SK-N-SH treated with all-trans-retinoic acid at 6 μM for 48 hours (cell line): ENCODE measurements around the gene FAM111B.

Source experiments
- ATAC-seq: fragments of 200-7000 bp; cut with Tn5 transposase; 3 replicates; pipeline ENCODE4 v1.9.1; 2020; ENCODE audit warnings: mild to moderate bottlenecking, moderate library complexity
- ARNTL ChIP-seq: fragments of 450-650 bp; formaldehyde crosslinking; IDR thresholded peaks from 2 replicates; pipeline ENCODE4 v1.5.0; 2020; ENCODE audit warnings: low read depth, mild to moderate bottlenecking, moderate library complexity, borderline replicate concordance
- BACH2 ChIP-seq: fragments of 250-450 bp; sonication (Bioruptor Pico); IDR thresholded peaks from 2 replicates; pipeline ENCODE4 v1.9.0; 2021; ENCODE audit warnings: mild to moderate bottlenecking, borderline replicate concordance
- CREB5 ChIP-seq: fragments of 250-450 bp; sonication (Bioruptor Pico); IDR thresholded peaks from 2 replicates; pipeline ENCODE4 v1.5.1; 2020; ENCODE audit warnings: low read depth, mild to moderate bottlenecking, moderate library complexity
- CSRNP3 ChIP-seq: fragments of 250-450 bp; sonication (Bioruptor Pico); IDR thresholded peaks from 2 replicates; pipeline ENCODE4 v1.5.1; 2021; ENCODE audit warnings: mild to moderate bottlenecking, moderate library complexity
- ESRRG ChIP-seq: fragments of 250-450 bp; sonication (Bioruptor Pico); IDR thresholded peaks from 2 replicates; pipeline ENCODE4 v1.6.1; 2021; ENCODE audit warnings: mild to moderate bottlenecking
- GLIS3 ChIP-seq: fragments of 250-450 bp; sonication (Bioruptor Pico); IDR thresholded peaks from 2 replicates; pipeline ENCODE4 v1.5.0; 2020; ENCODE audit warnings: mild to moderate bottlenecking, moderate library complexity
- ISL1 ChIP-seq: fragments of 250-450 bp; sonication (Bioruptor Pico); IDR thresholded peaks from 2 replicates; pipeline ENCODE4 v2.1.2; 2022; ENCODE audit warnings: mild to moderate bottlenecking, moderate library complexity
- OSR1 ChIP-seq: fragments of 250-450 bp; sonication (Bioruptor Pico); IDR thresholded peaks from 2 replicates; pipeline ENCODE4 v1.8.0; 2022; ENCODE audit warnings: moderate library complexity, mild to moderate bottlenecking, inconsistent platforms
- PATZ1 ChIP-seq: fragments of 250-450 bp; sonication (Bioruptor Pico); IDR thresholded peaks from 2 replicates; pipeline ENCODE4 v1.8.0; 2020; ENCODE audit warnings: mild to moderate bottlenecking, moderate library complexity, borderline replicate concordance
- POU6F1 ChIP-seq: fragments of 250-450 bp; sonication (Bioruptor Pico); IDR thresholded peaks from 2 replicates; pipeline ENCODE4 v1.8.0; 2021; ENCODE audit warnings: low read depth, mild to moderate bottlenecking, moderate library complexity, borderline replicate concordance
- RARB ChIP-seq: fragments of 250-450 bp; sonication (Bioruptor Pico); IDR thresholded peaks from 2 replicates; pipeline ENCODE4 v1.8.0; 2021; ENCODE audit warnings: mild to moderate bottlenecking, moderate library complexity
- SNAI2 ChIP-seq: fragments of 250-450 bp; sonication (Bioruptor Pico); IDR thresholded peaks from 2 replicates; pipeline ENCODE4 v1.5.0; 2020; ENCODE audit warnings: mild to moderate bottlenecking, moderate library complexity
- TCF4 ChIP-seq: fragments of 250-450 bp; sonication (Bioruptor Pico); IDR thresholded peaks from 2 replicates; pipeline ENCODE4 v1.8.0; 2021; ENCODE audit warnings: mild to moderate bottlenecking, moderate library complexity, borderline replicate concordance
- TOX ChIP-seq: fragments of 250-450 bp; sonication (Bioruptor Pico); IDR thresholded peaks from 2 replicates; pipeline ENCODE4 v1.8.0; 2021; ENCODE audit warnings: mild to moderate bottlenecking, moderate library complexity, borderline replicate concordance
- TSHZ2 ChIP-seq: fragments of 250-450 bp; sonication (Bioruptor Pico); IDR thresholded peaks from 2 replicates; pipeline ENCODE4 v1.5.0; 2020; ENCODE audit warnings: mild to moderate bottlenecking, moderate library complexity
- ZC3H10 ChIP-seq: fragments of 250-450 bp; sonication (Bioruptor Pico); IDR thresholded peaks from 2 replicates; pipeline ENCODE4 v1.5.1; 2021; ENCODE audit warnings: mild to moderate bottlenecking, moderate library complexity
- ZFP3 ChIP-seq: fragments of 250-450 bp; sonication (Bioruptor Pico); IDR thresholded peaks from 2 replicates; pipeline ENCODE4 v1.5.0; 2020; ENCODE audit warnings: mild to moderate bottlenecking, moderate library complexity
- ZFP30 ChIP-seq: fragments of 450-650 bp; formaldehyde crosslinking; IDR thresholded peaks from 2 replicates; pipeline ENCODE4 v1.5.0; 2022; ENCODE audit warnings: mild to moderate bottlenecking, moderate library complexity
- ZNF565 ChIP-seq: fragments of 450-650 bp; formaldehyde crosslinking; conservative IDR thresholded peaks from 2 replicates; pipeline ENCODE4 v1.5.0; 2020; ENCODE audit warnings: low read depth, mild to moderate bottlenecking, moderate library complexity
- ZNF70 ChIP-seq: fragments of 450-650 bp; formaldehyde crosslinking; IDR thresholded peaks from 2 replicates; pipeline ENCODE4 v1.5.0; 2020; ENCODE audit warnings: mild to moderate bottlenecking, moderate library complexity
- ZNF8 ChIP-seq: fragments of 450-650 bp; formaldehyde crosslinking; IDR thresholded peaks from 2 replicates; pipeline ENCODE4 v1.5.0; 2020; ENCODE audit warnings: mild to moderate bottlenecking, moderate library complexity

The FAM111B gene

GRCh38 chr11:59173964-59174663 lies 67.1 kb downstream of the FAM111B start:
- ATAC-seq: no peak
- TF ChIP-seq ZFP30: no peak
- no peak for TF ChIP-seq RARB (CRISPR knock-in tag)
- no peak for TF ChIP-seq ZNF8 (CRISPR knock-in tag)
- TF ChIP-seq CREB5 (CRISPR knock-in tag): no peak
- no peak for TF ChIP-seq ZNF70 (CRISPR knock-in tag)
- no peak for TF ChIP-seq ESRRG
- TF ChIP-seq TSHZ2 (CRISPR knock-in tag): no peak
- TF ChIP-seq ZC3H10 (CRISPR knock-in tag): no peak
- TF ChIP-seq ZFP3 (CRISPR knock-in tag): no peak
- TF ChIP-seq ARNTL (CRISPR knock-in tag): no peak
- no peak for TF ChIP-seq TOX
- TF ChIP-seq PATZ1 (CRISPR knock-in tag): no peak
- TF ChIP-seq BACH2 (CRISPR knock-in tag): no peak
- TF ChIP-seq ZNF565 (CRISPR knock-in tag): no peak
- no peak for TF ChIP-seq OSR1 (CRISPR knock-in tag)
- no peak for TF ChIP-seq SNAI2 (CRISPR knock-in tag)
- no peak for TF ChIP-seq GLIS3 (CRISPR knock-in tag)
- TF ChIP-seq POU6F1 (CRISPR knock-in tag): no peak

GRCh38 chr11:59174664-59175033 lies 67.6 kb downstream of the FAM111B start:
- ATAC-seq: no peak
- TF ChIP-seq ZFP30 (no peak), ZNF565 (CRISPR knock-in tag) (no peak), ESRRG (no peak), ZFP3 (CRISPR knock-in tag) (no peak), BACH2 (CRISPR knock-in tag) (no peak), TCF4 (CRISPR knock-in tag) (no peak), TSHZ2 (CRISPR knock-in tag) (no peak), ZC3H10 (CRISPR knock-in tag) (no peak), GLIS3 (CRISPR knock-in tag) (no peak), RARB (CRISPR knock-in tag) (no peak)

- TF ChIP-seq ISL1 (no peak), ESRRG (no peak), CSRNP3 (CRISPR knock-in tag) (no peak), ZNF565 (CRISPR knock-in tag) (no peak), ZC3H10 (CRISPR knock-in tag) (no peak), ARNTL (CRISPR knock-in tag) (no peak)
- no peak for ATAC-seq
Observed at GRCh38 chr11:59175091-59175501, 68.1 kb downstream of the FAM111B start.
